Right ventricle myocardium inferior (tissue), 1 donor: ENCODE measurements around the gene TSC2. TPM values are rescaled to one million over a fixed set of nuclear protein-coding genes. Genes with fewer than 3 reads are reported as not detected.
A peak's percentile ranks its signal among the peaks of the same experiment; 100 is the strongest.
"Not testable (repeated sequence)": the region's sequence is repeated elsewhere in the genome, so short reads cannot be mapped to it uniquely, and the experiment has no call there.

Experiments
- ATAC-seq: fragments of 200-7000 bp; cut with Tn5 transposase; one replicate; pipeline ENCODE4 v1.9.1; 2020; ENCODE audit warnings: mild to moderate bottlenecking, moderate library complexity
- DNase-seq: peaks from one replicate; pipeline ENCODE4 v3.0.0; 2021; ENCODE audit errors: missing footprints
- intact Hi-C: fragments of 100-400 bp; cut with DNase I; formaldehyde crosslinking; loops from one replicate; pipeline ENCODE4 v1.11.0; 2022
- total RNA-seq: library from RNA; stranded (reverse); fragmentation: NEBNext Ultra II Directional; extraction: Animal tissue kit (Norgen Biotek cat#: 25700); gene quantifications from one replicate; pipeline ENCODE4 v1.2.1, GENCODE V29; 2021
- donor health status: DM: no; HTN: yes; CAD: no; lungs with severe emphysema.

Gene TSC2
- total RNA-seq, 1 donor from 2014 or later: 62.8 TPM

DNA sequence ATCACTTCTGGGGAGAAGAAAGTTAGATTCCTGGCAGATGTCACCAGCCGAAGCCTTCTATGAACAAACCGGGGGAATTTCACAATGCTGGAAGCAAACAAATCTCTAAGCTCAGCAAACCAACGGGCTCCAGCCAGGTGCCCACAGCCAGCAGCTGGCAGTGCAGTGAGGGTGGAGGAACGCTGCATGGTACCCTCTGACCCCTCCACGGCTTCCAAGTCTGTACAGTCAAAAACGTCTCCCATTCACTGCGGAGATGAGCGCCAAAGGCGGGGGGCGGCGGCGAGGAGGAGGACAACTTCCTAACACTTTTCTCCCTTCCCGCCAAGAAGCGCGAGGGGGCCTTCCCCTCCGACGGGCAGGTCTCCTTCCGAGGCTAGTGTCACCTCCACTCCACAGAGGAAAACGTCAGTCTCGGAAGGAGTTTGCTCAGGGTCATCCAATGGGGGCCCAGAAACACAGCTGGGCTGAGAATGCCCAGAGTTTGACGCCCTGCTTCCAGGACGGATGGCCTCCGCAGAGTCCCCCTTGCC, 39.1 kb upstream of the TSC2 start:
- intact Hi-C loops: no loop called here
- ATAC-seq (no peak), DNase-seq (no peak)

DNA sequence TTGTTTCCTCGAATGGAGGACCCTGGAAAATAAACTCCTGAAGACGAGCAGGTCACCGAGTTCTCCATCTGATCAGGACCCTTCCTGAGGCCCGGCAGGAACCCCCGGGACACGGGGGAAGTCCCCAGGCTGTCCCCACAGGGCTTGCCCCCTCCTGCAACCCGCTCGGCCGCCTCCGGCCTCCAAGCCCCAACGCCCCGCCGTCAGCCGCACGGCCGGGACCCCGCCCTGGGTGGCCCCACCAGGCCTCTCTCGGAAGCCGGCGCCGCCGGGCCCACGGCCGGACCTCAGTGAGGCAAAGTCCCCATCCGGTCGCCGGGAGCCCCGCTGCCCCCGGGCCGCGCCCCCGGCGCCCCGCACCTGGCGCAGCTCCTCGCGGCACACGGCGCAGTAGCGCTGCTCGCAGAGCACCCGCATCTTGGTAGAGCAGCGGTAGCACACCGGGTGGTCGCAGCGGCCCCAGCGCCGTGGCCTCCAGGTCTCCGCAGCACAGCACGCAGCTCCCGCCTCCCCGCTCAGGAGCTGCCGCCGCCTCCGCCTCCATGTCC, 38.5 kb upstream of the TSC2 start:
- intact Hi-C loops: no loop called here
- no peak for DNase-seq
- no peak for ATAC-seq

DNA sequence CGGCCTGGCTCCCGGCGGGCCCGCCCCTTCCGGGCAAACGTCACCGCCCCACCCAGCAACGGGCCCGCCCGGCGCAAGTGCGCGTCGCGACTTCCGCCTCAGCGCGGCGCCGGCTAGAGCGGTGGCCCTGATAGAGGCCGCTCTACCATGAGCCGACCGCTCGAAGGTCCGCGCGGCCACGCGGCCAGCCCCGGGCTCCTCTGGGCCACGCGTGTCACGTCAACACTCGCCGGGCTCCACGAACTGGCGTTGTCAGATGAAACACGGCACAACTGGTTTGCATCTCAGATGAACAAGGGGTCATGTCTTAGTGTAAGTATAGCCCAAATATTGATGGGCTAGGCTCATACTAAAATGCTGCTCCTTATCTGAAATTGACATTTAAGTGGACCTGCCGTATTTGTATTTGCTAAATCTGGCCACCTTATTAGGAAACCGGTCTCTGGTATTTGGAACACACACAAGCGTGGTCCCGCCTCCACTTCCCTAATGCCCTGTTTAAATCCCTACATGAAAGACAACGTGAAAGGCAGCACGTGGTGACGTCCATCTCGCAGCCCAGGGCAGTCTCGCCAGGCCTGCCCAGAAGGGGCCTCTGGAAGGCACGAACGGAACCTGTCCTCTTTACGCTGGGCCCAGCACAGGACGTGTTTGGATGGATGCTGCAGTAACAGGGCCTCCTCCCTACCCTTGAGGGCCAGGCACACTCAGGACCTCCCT, 37.8 kb upstream of the TSC2 start, which contains the start of gene ZNF598:
Gene ZNF598, minus strand, starts transcription at position 31 of the 720 bp plus-strand sequence.
- intact Hi-C loops: no loop called here
- DNase-seq (peak; percentile 91), ATAC-seq (peak; percentile 98)

- DNase-seq, ATAC-seq, intact Hi-C loops: not testable (repeated sequence)
Measured at GRCh38 chr16:2011726-2012125, 36.1 kb upstream of the TSC2 start.

GRCh38 chr16:2013527-2013926, 34.3 kb upstream of the TSC2 start:
- DNase-seq (no peak), ATAC-seq (no peak)
- intact Hi-C loops: no loop called here

DNA sequence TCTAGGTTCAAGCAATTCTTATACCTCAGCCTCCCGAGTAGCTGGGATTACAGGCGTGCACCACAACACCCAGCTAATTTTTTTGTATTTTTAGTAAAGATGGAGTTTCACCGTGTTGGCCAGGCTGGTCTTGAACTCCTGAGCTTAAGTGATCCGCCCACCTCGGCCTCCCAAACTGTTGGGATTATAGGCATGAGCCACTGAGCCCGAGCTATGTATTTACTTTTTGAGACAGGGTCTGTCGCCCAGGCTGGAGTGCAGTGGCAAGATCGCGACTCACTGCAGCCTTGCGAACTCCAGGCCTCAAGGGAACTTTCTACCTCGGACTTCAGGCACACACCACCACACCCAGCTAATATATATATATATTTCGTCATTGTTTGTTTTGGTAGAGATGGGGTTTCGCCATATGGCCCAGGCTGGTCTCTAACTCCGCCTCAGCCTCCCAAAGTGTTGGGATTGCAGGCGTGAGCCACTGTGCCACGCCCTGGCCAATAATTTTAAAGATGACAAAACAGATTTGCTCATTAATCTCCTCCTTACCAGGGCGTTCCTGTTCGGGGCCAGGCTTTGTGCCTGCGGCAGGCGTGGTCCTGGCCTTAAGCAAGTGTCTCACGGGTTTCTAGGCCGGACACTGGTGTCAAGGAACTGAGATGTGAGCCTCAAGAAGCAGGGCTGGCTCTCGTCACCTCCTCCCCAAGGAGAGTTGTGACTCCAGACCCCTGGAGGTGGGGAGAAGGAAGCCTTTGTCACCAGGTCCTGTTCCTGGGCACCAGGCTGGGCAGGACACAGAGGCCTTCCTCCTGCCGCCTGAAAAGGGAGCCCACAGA, 32.5 kb upstream of the TSC2 start:
- intact Hi-C loops: no loop called here
- DNase-seq: no peak

DNA sequence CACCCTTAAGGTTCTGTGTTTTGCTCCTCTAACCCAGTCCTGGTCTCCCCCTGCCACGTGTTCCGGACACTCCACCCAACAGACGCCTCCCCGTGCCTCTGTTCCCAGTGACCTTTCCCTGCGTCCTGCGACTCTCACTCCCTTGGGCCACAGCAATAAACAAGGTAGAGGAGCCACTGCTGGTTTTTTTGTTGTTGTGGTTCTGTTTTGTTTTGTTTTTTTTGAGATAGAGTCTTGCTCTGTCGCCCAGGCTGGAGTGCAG, 31.9 kb upstream of the TSC2 start:
- intact Hi-C loops: no loop called here
- ATAC-seq (no peak), DNase-seq (no peak)

More for the DNA sequence above, 32.5 kb upstream of the TSC2 start:
- ATAC-seq: no peak

DNA sequence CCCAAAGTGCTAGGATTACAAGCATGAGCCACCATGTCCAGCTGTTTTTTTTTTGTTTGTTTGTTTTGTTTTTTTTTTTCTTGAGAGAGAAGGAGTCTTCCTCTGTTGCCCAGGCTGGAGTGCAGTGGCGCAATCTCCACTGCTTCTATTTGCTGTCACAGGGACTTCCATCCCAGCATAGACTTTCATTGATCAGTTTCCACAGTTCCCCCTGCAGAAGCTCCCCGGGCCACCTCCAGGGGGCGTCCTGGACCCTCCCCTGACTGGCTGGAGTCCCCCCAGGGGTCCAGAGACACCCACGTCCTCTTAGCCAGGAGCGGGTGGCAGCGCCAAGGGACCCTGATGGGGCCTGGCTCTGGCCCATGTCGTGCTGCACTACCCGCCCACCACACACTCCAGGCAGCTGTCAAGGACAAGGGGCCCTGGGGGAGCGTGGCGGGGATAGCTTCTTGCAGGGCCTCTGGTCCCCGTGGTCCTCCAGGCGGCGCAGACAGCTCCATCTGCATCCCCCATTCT, 31.3 kb upstream of the TSC2 start:
- intact Hi-C loops: no loop called here
- ATAC-seq: no peak
- DNase-seq: no peak

DNA sequence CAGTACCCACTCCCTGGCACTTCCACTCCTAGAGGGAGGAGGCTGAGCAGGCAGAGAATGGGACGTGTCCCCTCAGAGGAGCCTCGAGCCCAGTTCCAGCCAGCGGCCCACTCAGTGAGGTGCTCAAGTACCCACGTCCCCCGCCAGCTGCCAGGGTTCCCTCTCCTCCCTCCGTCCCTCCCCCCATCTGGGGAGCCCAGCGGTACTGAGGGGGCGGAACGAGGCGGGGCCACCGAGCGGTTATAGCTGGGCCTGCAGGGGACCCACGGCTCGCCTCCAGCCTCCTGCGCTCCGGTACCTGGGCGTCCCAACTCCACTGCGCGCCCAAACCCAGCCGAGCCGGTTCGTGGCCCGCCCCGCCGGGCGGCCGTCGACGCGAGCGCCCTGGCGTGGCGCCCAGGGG, 28.3 kb upstream of the TSC2 start, which contains the start of gene NPW:
Gene NPW, plus strand, starts transcription at position 268 of the 403 bp plus-strand sequence.
- ATAC-seq (no peak), DNase-seq (no peak)
- intact Hi-C loops: no loop called here

DNA sequence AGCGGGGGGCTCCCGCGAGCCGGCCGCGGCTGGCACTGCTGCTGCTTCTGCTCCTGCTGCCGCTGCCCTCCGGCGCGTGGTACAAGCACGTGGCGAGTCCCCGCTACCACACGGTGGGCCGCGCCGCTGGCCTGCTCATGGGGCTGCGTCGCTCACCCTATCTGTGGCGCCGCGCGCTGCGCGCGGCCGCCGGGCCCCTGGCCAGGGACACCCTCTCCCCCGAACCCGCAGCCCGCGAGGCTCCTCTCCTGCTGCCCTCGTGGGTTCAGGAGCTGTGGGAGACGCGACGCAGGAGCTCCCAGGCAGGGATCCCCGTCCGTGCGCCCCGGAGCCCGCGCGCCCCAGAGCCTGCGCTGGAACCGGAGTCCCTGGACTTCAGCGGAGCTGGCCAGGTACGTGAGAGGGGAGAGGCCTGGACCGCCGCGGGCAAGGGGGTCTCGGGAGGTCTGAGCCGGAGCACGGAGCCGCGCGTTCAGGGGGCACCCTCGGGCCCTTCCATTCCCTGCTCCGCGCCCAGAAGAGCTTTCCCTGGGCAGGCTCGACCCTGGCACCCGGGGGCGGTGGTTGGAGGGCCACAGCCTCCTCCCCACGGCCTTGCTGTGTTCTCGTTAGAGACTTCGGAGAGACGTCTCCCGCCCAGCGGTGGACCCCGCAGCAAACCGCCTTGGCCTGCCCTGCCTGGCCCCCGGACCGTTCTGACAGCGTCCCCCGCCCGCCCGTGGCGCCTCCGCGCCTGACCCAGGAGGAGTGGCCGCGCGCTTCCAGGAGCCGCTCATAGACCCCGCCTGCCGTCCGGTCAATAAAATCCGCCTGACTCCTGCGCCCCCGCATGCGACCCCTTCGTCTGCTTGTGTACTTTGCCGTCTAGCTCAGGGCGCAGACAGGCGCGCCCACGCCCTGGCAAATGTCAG, 27.6 kb upstream of the TSC2 start:
- DNase-seq: no peak
- intact Hi-C loops: no loop called here
- ATAC-seq: no peak

- intact Hi-C loops: loop anchor here (1.0 kb wide), 2 partner anchors 34 to 118 kb away; no protein-coding TSS in a partner anchor
- ATAC-seq (peak; percentile 4), DNase-seq (no peak)
Measured at GRCh38 chr16:2022723-2023091, 25.1 kb upstream of the TSC2 start.

- intact Hi-C loops: loop anchor here (1.0 kb wide), 2 partner anchors 33 to 117 kb away; no protein-coding TSS in a partner anchor
- peak; percentile 91 for ATAC-seq
Measured at GRCh38 chr16:2023092-2024031, 24.4 kb upstream of the TSC2 start.

GRCh38 chr16:2024032-2024420, 23.8 kb upstream of the TSC2 start:
- ATAC-seq (no peak), DNase-seq (no peak)
- intact Hi-C loops: no loop called here

More at GRCh38 chr16:2023092-2024031, 24.4 kb upstream of the TSC2 start:
- peak; percentile 98 for DNase-seq

DNA sequence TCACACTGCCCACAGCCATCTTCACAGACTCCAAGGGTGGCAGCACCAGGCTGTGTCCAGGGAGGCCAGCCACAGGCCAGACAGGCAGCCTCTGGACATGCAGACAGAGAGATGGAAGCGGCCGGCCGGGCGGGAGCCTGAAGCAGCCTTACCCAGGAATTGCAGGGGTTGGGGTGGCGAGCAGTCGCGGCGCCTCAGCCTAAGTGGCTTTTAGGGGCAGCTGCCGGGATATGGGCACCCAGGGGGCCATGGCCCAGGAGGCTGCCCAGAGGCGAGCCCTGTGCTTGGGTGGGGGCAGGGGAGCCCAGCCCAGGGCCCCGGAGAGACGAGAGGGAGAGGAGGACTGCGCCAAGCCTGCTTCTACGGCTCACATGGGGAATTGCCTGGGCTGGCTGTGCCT, 22.5 kb upstream of the TSC2 start:
- DNase-seq (no peak), ATAC-seq (no peak)
- intact Hi-C loops: no loop called here

- no peak for ATAC-seq
- no peak for DNase-seq
- intact Hi-C loops: no loop called here
Measured at GRCh38 chr16:2025878-2026460, 21.8 kb upstream of the TSC2 start.

DNA sequence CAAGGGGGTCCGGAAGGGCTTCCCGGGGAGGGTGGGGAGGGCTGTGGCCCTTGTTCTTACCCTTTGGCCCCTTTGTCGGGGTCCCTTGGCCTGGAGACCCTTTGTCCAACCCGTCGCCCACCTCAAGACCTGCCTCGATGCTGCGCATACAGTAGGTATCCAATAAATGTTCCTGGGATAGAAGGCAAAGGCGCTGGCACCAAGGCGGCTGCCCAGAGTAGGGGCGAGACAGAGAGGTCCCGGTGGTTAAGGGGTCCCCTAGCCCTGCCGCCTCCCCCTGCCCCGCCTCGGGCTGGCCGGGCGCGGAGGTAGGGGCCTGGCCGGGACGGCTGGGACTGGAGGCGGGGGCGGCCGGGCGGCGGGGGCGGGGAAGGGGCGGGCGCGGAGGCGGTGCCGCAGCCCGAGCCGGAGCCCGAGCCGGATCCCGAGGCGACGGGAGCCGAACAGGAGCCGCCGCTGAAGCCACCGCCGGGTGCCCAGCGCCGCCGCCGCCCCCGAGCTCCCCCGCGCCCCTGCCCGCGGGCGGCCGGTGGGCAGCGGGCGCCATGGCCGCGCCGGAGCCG, 21.2 kb upstream of the TSC2 start, which contains the start of gene NHERF2:
Gene NHERF2, plus strand, starts transcription at position 442 of the 563 bp plus-strand sequence. Its CDS starts 104 bp downstream, at position 546.
- intact Hi-C loops: no loop called here
- ATAC-seq: peak; percentile 35
- no peak for DNase-seq
